MCF 10A (cell line): Measurements from ENCODE around the gene SLC1A7. TPM values are rescaled to one million over a fixed set of nuclear protein-coding genes. Genes with fewer than 3 reads are reported as not detected.

ENCODE experiments used
- BruUV-seq: library from RNA; stranded (reverse); fragments of 400-500 nt; replicated peaks from 2 replicates; lab custom pipeline; 2021; lab: Mats Ljungman, UMichigan
- CTCF ChIA-PET: fragments of 300-600 bp; sonication (Branson Sonifier 250); formaldehyde crosslinking; extraction: SDS; loops from one replicate; lab custom pipeline; 2021; ENCODE audit warnings: antibody characterized with exemption, inconsistent platforms; lab: Yijun Ruan, JAX
- POLR2A ChIA-PET: fragments of 300-600, 350-650 bp; sonication (Branson Sonifier 250); formaldehyde crosslinking; extraction: SDS; loops from one replicate; lab custom pipeline; 2020; ENCODE audit warnings: antibody characterized with exemption, inconsistent platforms; lab: Yijun Ruan, JAX
- DNase-seq: peaks from one replicate; pipeline ENCODE4 v3.0.0-alpha.2; 2018; ENCODE audit not compliant: unreplicated experiment
- H3K27ac Mint-ChIP-seq: one replicate; pipeline ENCODE4 v1.8.0; 2022; ENCODE audit warnings: mild to moderate bottlenecking, low read depth, mixed read lengths; ENCODE audit not compliant: unreplicated experiment
- H3K27me3 Mint-ChIP-seq: one replicate; pipeline ENCODE4 v1.8.0; 2022; ENCODE audit warnings: mixed read lengths; ENCODE audit not compliant: insufficient read depth, unreplicated experiment
- H3K36me3 Mint-ChIP-seq: one replicate; pipeline ENCODE4 v1.8.0; 2022; ENCODE audit warnings: mild to moderate bottlenecking, moderate library complexity, mixed read lengths; ENCODE audit not compliant: insufficient read depth, unreplicated experiment
- H3K4me1 Mint-ChIP-seq: one replicate; pipeline ENCODE4 v1.8.0; 2022; ENCODE audit warnings: mixed read lengths; ENCODE audit not compliant: insufficient read depth, unreplicated experiment
- H3K4me3 Mint-ChIP-seq: one replicate; pipeline ENCODE4 v1.8.0; 2022; ENCODE audit warnings: mild to moderate bottlenecking, moderate library complexity, mixed read lengths; ENCODE audit not compliant: unreplicated experiment
- H3K9me3 Mint-ChIP-seq: one replicate; pipeline ENCODE4 v1.8.0; 2022; ENCODE audit warnings: mixed read lengths; ENCODE audit not compliant: unreplicated experiment
- intact Hi-C: fragments of 100-400 bp; cut with micrococcal nuclease; formaldehyde crosslinking; loops from 2 replicates; pipeline ENCODE4 v1.14.1; 2022
- total RNA-seq: library from RNA; stranded (reverse); gene quantifications from 2 replicates; pipeline ENCODE4 v1.2.3, GENCODE V29; 2022
- TF ChIP-seq, protein P1 (sequence below): fragments of 200-600 bp; IDR thresholded peaks from one replicate; pipeline ENCODE4 v1.8.0; 2022; ENCODE audit warnings: antibody characterized with exemption, mild to moderate bottlenecking; ENCODE audit not compliant: unreplicated experiment

SLC1A7 gene
- total RNA-seq, 1 experiment from 2014 or later: not detected

DNA sequence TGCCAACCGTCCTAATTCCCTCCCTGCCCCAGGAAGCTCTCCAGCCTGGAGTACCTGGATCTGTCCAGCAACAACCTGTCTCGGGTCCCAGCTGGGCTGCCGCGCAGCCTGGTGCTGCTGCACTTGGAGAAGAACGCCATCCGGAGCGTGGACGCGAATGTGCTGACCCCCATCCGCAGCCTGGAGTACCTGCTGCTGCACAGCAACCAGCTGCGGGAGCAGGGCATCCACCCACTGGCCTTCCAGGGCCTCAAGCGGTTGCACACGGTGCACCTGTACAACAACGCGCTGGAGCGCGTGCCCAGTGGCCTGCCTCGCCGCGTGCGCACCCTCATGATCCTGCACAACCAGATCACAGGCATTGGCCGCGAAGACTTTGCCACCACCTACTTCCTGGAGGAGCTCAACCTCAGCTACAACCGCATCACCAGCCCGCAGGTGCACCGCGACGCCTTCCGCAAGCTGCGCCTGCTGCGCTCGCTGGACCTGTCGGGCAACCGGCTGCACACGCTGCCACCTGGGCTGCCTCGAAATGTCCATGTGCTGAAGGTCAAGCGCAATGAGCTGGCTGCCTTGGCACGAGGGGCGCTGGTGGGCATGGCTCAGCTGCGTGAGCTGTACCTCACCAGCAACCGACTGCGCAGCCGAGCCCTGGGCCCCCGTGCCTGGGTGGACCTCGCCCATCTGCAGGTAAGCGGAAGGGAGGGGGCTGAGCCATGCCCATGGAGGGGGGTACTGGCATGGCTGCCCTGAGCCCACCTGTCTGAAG lies 63.9 kb downstream of the SLC1A7 start:
- no peaks in the 10 kb centered on the region for H3K9me3 Mint-ChIP-seq
- H3K36me3 Mint-ChIP-seq: no peaks in the 10 kb centered on the region
- no peak for DNase-seq
- H3K4me1 Mint-ChIP-seq: no peaks in the 10 kb centered on the region
- intact Hi-C loops: no loop called here
- H3K4me3 Mint-ChIP-seq: no peak overlapping the region
- no TSS peak for BruUV-seq
- ChIA-PET CTCF (no interaction called here), POLR2A (no interaction called here)
- H3K27me3 Mint-ChIP-seq: no peaks in the 10 kb centered on the region
- H3K27ac Mint-ChIP-seq: no peak overlapping the region
- TF ChIP-seq, protein P1, sequence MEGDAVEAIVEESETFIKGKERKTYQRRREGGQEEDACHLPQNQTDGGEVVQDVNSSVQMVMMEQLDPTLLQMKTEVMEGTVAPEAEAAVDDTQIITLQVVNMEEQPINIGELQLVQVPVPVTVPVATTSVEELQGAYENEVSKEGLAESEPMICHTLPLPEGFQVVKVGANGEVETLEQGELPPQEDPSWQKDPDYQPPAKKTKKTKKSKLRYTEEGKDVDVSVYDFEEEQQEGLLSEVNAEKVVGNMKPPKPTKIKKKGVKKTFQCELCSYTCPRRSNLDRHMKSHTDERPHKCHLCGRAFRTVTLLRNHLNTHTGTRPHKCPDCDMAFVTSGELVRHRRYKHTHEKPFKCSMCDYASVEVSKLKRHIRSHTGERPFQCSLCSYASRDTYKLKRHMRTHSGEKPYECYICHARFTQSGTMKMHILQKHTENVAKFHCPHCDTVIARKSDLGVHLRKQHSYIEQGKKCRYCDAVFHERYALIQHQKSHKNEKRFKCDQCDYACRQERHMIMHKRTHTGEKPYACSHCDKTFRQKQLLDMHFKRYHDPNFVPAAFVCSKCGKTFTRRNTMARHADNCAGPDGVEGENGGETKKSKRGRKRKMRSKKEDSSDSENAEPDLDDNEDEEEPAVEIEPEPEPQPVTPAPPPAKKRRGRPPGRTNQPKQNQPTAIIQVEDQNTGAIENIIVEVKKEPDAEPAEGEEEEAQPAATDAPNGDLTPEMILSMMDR: no peak

DNA sequence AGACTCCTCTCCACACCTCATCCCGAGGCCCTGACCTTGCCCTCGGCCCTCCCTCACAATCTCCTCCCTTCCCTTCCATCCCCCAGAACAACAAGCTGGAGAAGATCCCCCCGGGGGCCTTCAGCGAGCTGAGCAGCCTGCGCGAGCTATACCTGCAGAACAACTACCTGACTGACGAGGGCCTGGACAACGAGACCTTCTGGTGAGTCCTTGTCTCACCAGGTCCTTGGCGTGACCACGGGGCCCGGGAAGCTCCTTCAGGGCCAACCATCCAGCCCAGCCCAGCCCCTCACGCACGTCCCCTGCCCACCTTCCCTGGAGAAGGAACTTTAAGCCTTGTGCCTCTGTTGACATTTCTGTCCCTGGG lies 64.9 kb downstream of the SLC1A7 start:
- Mint-ChIP-seq H3K27ac (no peak overlapping the region), H3K4me3 (no peak overlapping the region), H3K9me3 (no peaks in the 10 kb centered on the region), H3K36me3 (no peaks in the 10 kb centered on the region), H3K27me3 (no peaks in the 10 kb centered on the region), H3K4me1 (no peaks in the 10 kb centered on the region)
- no peak for DNase-seq
- intact Hi-C loops: no loop called here
- TF ChIP-seq, protein P1: no peak
- ChIA-PET CTCF (no interaction called here), POLR2A (no interaction called here)
- BruUV-seq: no TSS peak

DNA sequence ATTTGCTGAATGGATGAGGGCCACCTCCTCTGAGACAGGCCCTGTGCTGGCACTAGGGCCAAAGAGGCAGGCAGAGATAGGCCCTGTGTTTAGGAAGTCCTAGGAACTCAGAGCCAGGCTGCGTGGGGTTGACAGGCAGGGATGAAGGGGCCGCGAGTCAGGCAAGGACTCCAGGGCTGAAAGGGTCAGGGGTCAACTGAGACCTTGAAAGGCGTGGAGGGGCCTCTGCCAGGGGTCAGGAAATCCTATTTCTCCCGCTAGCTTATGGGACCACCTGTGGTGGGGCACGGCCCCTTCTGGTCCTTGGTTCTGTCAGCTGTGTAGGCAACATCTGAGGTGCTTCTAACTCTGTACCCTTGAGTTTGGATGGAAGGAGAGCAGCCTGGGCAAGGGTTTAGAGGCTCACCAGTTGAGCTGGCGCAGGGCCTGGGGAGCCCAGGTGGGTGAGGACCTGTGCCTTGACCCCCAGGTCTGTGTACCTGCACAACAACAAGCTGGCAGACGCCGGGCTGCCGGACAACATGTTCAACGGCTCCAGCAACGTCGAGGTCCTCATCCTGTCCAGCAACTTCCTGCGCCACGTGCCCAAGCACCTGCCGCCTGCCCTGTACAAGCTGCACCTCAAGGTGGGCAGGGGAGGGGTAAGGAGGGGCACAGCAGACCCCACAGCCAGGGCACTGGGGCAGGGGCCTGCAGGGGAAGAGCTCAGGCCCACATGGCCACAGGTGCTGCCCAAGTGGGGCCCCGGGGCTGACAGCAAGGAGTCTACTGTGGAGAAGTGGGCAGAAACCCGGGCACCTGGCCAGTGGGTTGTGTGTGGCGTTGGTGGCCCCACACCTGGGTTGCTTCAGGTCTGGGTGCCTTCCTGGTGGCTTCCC lies 65.5 kb downstream of the SLC1A7 start:
- CTCF ChIA-PET: no interaction called here
- POLR2A ChIA-PET: no interaction called here
- no peak overlapping the region for H3K27ac Mint-ChIP-seq
- no peaks in the 10 kb centered on the region for H3K9me3 Mint-ChIP-seq
- DNase-seq: no peak
- no peak overlapping the region for H3K4me3 Mint-ChIP-seq
- H3K4me1 Mint-ChIP-seq: no peaks in the 10 kb centered on the region
- H3K36me3 Mint-ChIP-seq: no peaks in the 10 kb centered on the region
- H3K27me3 Mint-ChIP-seq: no peaks in the 10 kb centered on the region
- intact Hi-C loops: no loop called here
- BruUV-seq: no TSS peak
- TF ChIP-seq, protein P1: no peak

DNA sequence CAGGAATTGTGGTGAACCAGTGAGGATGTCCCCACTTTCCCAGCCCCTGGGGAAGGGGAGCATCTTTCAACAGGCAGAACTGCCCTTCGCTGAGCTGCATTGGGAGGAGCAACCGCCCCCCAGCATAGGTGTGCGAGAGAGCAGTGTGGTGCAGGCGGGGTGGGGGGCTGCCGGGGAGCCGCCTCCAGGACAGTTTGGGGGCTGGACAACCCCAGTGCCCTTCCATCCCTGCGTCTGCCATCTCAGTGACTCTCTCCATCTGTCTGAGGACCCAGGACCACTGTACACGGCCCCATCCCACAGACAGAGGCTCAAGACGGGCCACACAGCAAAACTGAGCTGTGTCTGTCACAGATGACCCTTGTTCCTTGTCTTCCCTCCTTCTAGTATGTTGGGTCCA lies 66.3 kb downstream of the SLC1A7 start:
- Mint-ChIP-seq H3K4me1 (no peaks in the 10 kb centered on the region), H3K27me3 (no peaks in the 10 kb centered on the region), H3K27ac (no peak overlapping the region), H3K4me3 (no peak overlapping the region), H3K9me3 (no peaks in the 10 kb centered on the region), H3K36me3 (no peaks in the 10 kb centered on the region)
- POLR2A ChIA-PET: no interaction called here
- no peak for DNase-seq
- CTCF ChIA-PET: no interaction called here
- intact Hi-C loops: no loop called here
- TF ChIP-seq, protein P1: no peak
- no TSS peak for BruUV-seq
